Fibroblast of peridontal ligament (primary cell): ENCODE results near the gene SLC30A3.

Source experiments
- DNase-seq: peaks from one replicate; pipeline ENCODE4 v3.0.0-alpha.2; 2010; ENCODE audit errors: extremely low read depth

SLC30A3 gene

DNA sequence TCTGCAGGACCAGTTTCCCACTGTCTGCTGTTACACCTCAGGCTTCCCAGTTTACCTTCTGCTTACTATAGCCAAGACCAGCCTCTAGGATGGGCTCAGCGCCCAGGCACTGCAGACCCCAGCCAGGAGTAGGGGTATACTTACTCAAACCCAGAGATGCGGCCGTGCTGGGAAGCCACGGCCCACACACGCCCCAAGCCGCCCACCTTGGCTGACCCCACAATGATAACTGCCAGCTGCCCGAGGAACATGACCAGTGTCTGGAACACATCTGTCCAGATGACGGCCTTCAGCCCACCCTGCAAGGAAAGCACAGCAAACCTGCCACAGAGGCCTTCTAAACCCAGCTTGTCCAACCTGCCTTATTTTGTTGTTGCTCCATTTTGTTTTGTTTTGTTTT, 57.6 kb downstream of the SLC30A3 start:
- DNase-seq = no peak

- no peak for DNase-seq
These were observed 58.3 kb downstream of the SLC30A3 start for GRCh38 chr2:27204566-27204965.

DNA sequence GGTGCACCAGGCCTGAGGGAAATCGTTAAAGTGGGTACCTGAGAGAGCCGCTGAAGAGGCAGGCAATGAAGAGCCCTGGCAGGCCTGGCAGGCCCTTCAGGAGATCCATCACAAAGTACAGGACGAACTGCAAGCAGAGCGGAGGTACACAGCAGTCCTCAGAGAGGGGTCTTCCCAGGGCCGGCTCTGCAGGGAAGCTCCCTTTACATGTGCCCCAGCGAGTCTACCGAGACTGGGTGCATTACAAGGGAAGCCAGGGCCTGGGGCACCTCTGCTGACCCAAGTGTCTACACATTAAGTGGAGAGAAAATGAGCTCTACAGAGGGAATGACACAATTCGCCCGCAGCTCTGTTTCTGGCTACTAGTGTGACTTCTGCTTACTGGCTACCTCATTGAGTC, 59.1 kb downstream of the SLC30A3 start:
- DNase-seq = no peak
